Activated CD4-positive, alpha-beta T cell treated with anti-CD3 and anti-CD28 coated beads, Interleukin-2, amount 50 U/mL, for 1 hour (primary cell): ENCODE measurements around the gene RP9.
"Not testable (repeated sequence)": the region's sequence is repeated elsewhere in the genome, so short reads cannot be mapped to it uniquely, and the experiment has no call there.

Experiments
- DNase-seq: peaks from one replicate; pipeline ENCODE4 v3.0.0-alpha.2; 2020

Gene RP9

GRCh38 chr7:33100770-33101169 lies 8.4 kb downstream of the RP9 start:
- DNase-seq: no peak

- DNase-seq: no peak
These were observed 9.9 kb downstream of the RP9 start for GRCh38 chr7:33099154-33099940.

- DNase-seq: not testable (repeated sequence)
These were observed 14.4 kb downstream of the RP9 start for GRCh38 chr7:33094745-33095275.

GRCh38 chr7:33093266-33093665 lies 15.9 kb downstream of the RP9 start:
- DNase-seq: no peak

GRCh38 chr7:33091641-33092191 lies 17.5 kb downstream of the RP9 start:
- no peak for DNase-seq

GRCh38 chr7:33091111-33091531 lies 18.1 kb downstream of the RP9 start:
- no peak for DNase-seq

- no peak for DNase-seq
These were observed 20.1 kb downstream of the RP9 start for GRCh38 chr7:33089142-33089541.

GRCh38 chr7:33087858-33088257 lies 21.3 kb downstream of the RP9 start:
- DNase-seq: no peak

- no peak for DNase-seq
These were observed 21.8 kb downstream of the RP9 start for GRCh38 chr7:33087356-33087755.

GRCh38 chr7:33079763-33080690 lies 29.2 kb downstream of the RP9 start:
- no peak for DNase-seq

GRCh38 chr7:33079096-33079495 lies 30.1 kb downstream of the RP9 start:
- DNase-seq: no peak

GRCh38 chr7:33076737-33077136 lies 32.5 kb downstream of the RP9 start:
- DNase-seq: no peak

GRCh38 chr7:33075818-33076518 lies 33.2 kb downstream of the RP9 start:
- no peak for DNase-seq

GRCh38 chr7:33073243-33073642 lies 36.0 kb downstream of the RP9 start:
- no peak for DNase-seq

- DNase-seq: no peak
These were observed 36.7 kb downstream of the RP9 start for GRCh38 chr7:33072471-33072870.

- DNase-seq: no peak
These were observed 38.4 kb downstream of the RP9 start for GRCh38 chr7:33070831-33071230.

- no peak for DNase-seq
These were observed 38.9 kb downstream of the RP9 start for GRCh38 chr7:33070277-33070676.

- no peak for DNase-seq
These were observed 41.3 kb downstream of the RP9 start for GRCh38 chr7:33067921-33068320.

GRCh38 chr7:33066771-33067170 lies 42.4 kb downstream of the RP9 start:
- no peak for DNase-seq

GRCh38 chr7:33065981-33066380 lies 43.2 kb downstream of the RP9 start:
- DNase-seq: no peak

- DNase-seq: peak; percentile 89
These were observed 46.3 kb downstream of the RP9 start for GRCh38 chr7:33062782-33063443.
